Fibroblast of mammary gland (primary cell): ENCODE measurements around the gene ST8SIA6.
"Not testable (repeated sequence)": the region's sequence is repeated elsewhere in the genome, so short reads cannot be mapped to it uniquely, and the experiment has no call there.

ENCODE experiments used
- DNase-seq: peaks from one replicate; pipeline ENCODE4 v3.0.0-alpha.2; 2010; ENCODE audit warnings: low read depth
- H3K4me3 ChIP-seq: 2 replicates; pipeline ENCODE4 v1.5.1; 2011; ENCODE audit warnings: low read depth, mild to moderate bottlenecking, low read length, moderate library complexity; ENCODE audit not compliant: control insufficient read depth
- TF ChIP-seq, protein P1 (sequence below): conservative IDR thresholded peaks from 2 replicates; pipeline ENCODE4 v1.5.1; 2011; ENCODE audit warnings: low read depth, low read length, inconsistent platforms; ENCODE audit not compliant: control insufficient read depth, insufficient read depth

Gene ST8SIA6

DNA sequence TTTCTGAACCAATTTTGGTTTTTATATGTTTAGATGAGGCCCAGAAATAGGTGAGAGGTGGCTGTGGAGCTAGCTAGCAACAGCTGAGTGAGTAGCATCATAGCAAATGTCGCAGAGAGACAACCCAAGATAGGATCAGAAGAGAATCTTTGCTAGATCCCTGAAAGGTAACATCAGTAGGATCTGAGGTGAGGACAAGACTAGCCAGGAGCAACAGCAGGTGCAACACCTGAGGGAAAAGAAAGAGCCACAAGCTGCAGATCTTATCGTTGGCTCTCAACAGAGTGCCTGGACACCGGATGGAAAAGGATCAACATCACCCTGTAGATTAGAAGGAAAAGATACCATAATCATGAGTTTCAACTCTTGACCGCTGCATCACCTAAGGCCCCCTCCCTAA is 4.4 kb downstream of the ST8SIA6 start:
- TF ChIP-seq, protein P1, sequence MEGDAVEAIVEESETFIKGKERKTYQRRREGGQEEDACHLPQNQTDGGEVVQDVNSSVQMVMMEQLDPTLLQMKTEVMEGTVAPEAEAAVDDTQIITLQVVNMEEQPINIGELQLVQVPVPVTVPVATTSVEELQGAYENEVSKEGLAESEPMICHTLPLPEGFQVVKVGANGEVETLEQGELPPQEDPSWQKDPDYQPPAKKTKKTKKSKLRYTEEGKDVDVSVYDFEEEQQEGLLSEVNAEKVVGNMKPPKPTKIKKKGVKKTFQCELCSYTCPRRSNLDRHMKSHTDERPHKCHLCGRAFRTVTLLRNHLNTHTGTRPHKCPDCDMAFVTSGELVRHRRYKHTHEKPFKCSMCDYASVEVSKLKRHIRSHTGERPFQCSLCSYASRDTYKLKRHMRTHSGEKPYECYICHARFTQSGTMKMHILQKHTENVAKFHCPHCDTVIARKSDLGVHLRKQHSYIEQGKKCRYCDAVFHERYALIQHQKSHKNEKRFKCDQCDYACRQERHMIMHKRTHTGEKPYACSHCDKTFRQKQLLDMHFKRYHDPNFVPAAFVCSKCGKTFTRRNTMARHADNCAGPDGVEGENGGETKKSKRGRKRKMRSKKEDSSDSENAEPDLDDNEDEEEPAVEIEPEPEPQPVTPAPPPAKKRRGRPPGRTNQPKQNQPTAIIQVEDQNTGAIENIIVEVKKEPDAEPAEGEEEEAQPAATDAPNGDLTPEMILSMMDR, result no peak
- no peak for DNase-seq
- H3K4me3 ChIP-seq, result no peak overlapping the region

DNA sequence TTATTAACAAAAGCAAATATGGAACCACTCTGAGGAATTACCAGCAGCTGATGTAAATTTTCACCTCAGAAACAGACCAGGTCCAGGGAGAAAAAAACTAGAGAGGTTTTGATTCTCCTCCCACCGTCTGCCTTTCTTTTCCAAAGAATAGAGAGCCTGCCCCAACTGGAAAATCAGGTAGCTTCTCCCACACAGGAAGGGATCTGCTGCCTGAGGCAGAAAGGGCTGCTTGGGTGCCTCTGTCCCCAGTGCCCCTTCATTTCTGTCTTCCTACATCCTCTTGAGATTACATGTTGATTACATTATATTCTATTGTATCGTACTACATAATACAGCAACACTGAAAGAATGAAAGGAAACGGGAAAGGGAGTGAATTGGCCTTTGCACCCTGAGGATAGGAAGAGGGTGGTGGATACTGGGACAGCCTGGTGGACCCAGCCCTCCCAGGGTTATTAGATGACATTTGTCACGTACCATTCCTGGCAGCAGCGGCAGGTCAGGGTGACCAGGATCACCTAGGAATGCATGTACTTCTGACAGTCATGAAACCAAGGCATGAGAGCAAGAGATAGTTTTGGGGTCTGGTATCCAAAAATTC is 8.9 kb downstream of the ST8SIA6 start:
- H3K4me3 ChIP-seq, result no peak overlapping the region
- TF ChIP-seq, protein P1, result no peak
- no peak for DNase-seq

DNA sequence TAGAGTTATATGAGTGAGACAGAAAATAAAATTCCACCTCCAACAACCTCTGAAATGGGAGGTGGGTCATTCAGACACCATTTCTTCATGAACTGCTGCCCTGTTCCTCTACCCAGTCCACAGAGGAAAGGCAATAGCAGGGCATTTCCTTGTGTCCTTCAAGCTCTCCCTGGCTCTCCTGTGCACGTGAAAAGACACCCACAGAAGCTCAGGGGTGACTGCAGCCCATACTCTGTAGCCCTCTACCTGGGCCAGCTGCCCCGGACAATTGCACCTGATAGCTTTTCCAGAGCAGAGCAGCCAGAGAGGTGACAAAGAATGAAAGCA is 10.0 kb downstream of the ST8SIA6 start:
- no peak for DNase-seq
- TF ChIP-seq, protein P1, result no peak
- H3K4me3 ChIP-seq, result no peak overlapping the region

DNA sequence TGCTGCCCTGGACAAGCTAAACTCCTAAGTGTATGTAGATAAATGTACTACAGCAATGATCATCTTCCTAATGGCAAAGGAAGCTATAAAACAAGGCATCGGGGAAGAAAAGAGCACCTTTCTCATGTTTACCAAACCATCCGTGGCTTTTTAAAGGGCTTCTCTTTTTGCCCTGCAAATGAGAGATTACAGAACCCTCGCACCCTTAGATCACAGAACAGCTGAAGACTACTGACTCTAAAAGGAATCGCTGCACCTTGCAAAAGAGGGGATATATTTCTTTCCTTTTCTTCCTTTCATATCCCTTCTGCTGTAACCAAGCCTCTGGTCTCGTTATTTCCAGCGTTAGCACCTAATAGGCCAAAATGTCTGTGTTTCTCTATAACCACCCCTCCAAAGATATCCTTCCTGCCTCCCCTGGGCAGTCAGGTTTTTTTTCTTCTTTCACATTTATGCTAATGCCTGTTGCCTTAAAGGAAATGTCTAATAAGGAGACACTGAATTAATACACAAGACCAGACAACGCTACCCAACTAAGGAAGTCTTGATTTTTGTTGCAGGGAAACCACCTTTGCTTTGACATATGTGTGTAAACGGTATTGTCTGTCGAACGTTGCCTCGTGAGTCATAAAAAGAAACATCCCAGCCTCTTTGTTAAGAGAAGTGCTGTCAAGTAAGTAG is 10.5 kb downstream of the ST8SIA6 start:
- no peak overlapping the region for H3K4me3 ChIP-seq
- no peak for DNase-seq
- TF ChIP-seq, protein P1, result no peak

DNA sequence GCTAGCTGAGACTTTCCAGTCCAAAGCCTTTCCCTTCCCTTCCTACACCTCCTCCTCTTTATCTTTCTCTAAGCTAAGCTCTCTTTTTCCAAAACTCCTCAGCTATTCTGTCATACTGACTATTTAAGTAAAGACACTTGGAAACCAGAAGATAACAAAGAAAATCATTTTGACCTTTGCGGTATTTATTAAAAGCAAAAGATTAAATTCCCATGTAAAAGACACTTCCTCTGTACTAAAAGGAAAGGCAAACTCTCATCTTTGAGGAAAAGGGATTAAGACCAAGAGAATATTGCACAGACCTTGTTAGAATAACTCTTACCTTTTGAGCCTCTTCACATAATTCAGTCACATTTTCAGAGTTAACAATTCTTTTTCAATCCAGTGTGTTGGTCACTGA is 15.8 kb downstream of the ST8SIA6 start:
- no peak for DNase-seq
- TF ChIP-seq, protein P1, result no peak

DNA sequence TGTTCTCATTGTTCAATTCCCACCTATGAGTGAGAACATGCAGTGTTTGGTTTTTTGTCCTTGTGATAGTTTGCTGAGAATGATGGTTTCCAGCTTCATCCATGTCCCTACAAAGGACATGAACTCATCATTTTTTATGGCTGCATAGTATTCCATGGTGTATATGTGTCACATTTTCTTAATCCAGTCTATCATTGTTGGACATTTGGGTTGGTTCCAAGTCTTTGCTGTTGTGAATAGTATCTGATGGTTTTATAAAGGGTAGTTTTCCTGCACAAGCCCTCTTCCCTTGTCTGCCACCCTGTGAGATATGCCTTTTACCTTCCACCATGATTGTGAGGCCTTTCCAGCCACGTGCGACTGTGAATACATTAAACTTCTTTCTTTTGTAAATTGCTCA is 17.8 kb downstream of the ST8SIA6 start:
- not testable (repeated sequence) for DNase-seq, H3K4me3 ChIP-seq

More for the DNA sequence above, 15.8 kb downstream of the ST8SIA6 start:
- H3K4me3 ChIP-seq, result no peak overlapping the region

DNA sequence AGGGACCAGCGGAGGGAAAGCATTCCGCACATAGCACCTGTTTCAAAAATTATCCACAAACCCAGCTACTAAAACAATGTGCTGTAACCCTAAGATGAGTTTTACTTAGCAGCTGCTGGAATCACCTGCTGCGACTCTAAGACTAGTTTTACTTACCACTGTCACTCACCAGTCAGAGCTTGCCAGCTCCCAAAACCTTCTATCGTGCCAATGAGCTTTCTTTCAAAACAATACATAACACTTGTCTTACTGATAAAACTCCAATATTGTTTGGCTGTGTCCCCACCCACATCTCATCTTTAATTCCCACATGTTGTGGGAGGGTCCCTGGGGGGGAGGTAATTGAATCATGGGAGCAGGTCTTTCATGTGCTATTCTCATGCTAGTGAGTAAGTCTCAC is 18.4 kb downstream of the ST8SIA6 start:
- H3K4me3 ChIP-seq, result no peak overlapping the region
- DNase-seq, result no peak
- TF ChIP-seq, protein P1, result no peak
